SHP77 (cell line): ENCODE results near the gene ZNF74.
"Not testable (repeated sequence)": the region's sequence is repeated elsewhere in the genome, so short reads cannot be mapped to it uniquely, and the experiment has no call there.

Source experiments
- DNase-seq, 2 experiments: peaks; one replicate each; lab custom pipeline; 2025; lab: John Stamatoyannopoulos, UW

Gene ZNF74

GRCh38 chr22:20393705-20394476, at the start of gene ZNF74:
Gene ZNF74, plus strand, starts transcription at chr22:20394151. Its CDS starts 478 bp downstream, at chr22:20394629.
- DNase-seq: peak; percentile 86 to 91

GRCh38 chr22:20346553-20346952, 47.4 kb upstream of the ZNF74 start:
- DNase-seq: not testable (repeated sequence)

GRCh38 chr22:20352536-20352935, 41.4 kb upstream of the ZNF74 start:
- DNase-seq: not testable (repeated sequence)

GRCh38 chr22:20354238-20354975, 39.5 kb upstream of the ZNF74 start:
- DNase-seq: no peak

GRCh38 chr22:20355939-20356636, 37.9 kb upstream of the ZNF74 start:
- not testable (repeated sequence) for DNase-seq

GRCh38 chr22:20356906-20357305, 37.0 kb upstream of the ZNF74 start:
- DNase-seq: not testable (repeated sequence)

GRCh38 chr22:20357967-20358366, 36.0 kb upstream of the ZNF74 start:
- not testable (repeated sequence) for DNase-seq

- DNase-seq: not testable (repeated sequence)
These were observed 35.3 kb upstream of the ZNF74 start for GRCh38 chr22:20358503-20359239.

GRCh38 chr22:20360261-20360660, 33.7 kb upstream of the ZNF74 start:
- not testable (repeated sequence) for DNase-seq

GRCh38 chr22:20360866-20361751, 32.8 kb upstream of the ZNF74 start:
- not testable (repeated sequence) for DNase-seq

GRCh38 chr22:20361752-20362229, 32.2 kb upstream of the ZNF74 start:
- not testable (repeated sequence) for DNase-seq

GRCh38 chr22:20362403-20362802, 31.5 kb upstream of the ZNF74 start:
- not testable (repeated sequence) for DNase-seq

GRCh38 chr22:20364335-20365260, 29.4 kb upstream of the ZNF74 start:
- not testable (repeated sequence) for DNase-seq

GRCh38 chr22:20366841-20367240, 27.1 kb upstream of the ZNF74 start:
- not testable (repeated sequence) for DNase-seq

GRCh38 chr22:20368875-20369274, 25.1 kb upstream of the ZNF74 start:
- not testable (repeated sequence) for DNase-seq

GRCh38 chr22:20371687-20372086, 22.3 kb upstream of the ZNF74 start:
- not testable (repeated sequence) for DNase-seq

- DNase-seq: peak; percentile 19 to 52
These were observed 21.5 kb upstream of the ZNF74 start for GRCh38 chr22:20372406-20372854.

GRCh38 chr22:20373195-20373706, 20.7 kb upstream of the ZNF74 start:
- peak in 1 of 2 experiments; percentile 11 for DNase-seq

- DNase-seq: not testable (repeated sequence)
These were observed 19.8 kb upstream of the ZNF74 start for GRCh38 chr22:20374130-20374529.
